ENCODE results near the gene TCF3. TPM values are rescaled to one million over a fixed set of nuclear protein-coding genes. Genes with fewer than 3 reads are reported as not detected.

Gene TCF3
- total and polyA plus RNA-seq, 2 of the 8 experiments (the other 6 are each of a cell fraction or from before 2014, with no cell fraction given) = 241 to 348 TPM

GRCh38 chr19:1661995-1662394, 9.6 kb upstream of the TCF3 start:
- Histone ChIP-seq H3K18ac (ENCODE audit: extremely low read depth, low read length) (no peak overlapping the region), H3K4me2 (ENCODE audit: insufficient read depth in 1 of 2, low read depth in 2 of 2, low read length in 2 of 2) (no peak overlapping the region), H3K56ac (replicated peaks; ENCODE audit: insufficient read length, low read depth, low read length) (no peak overlapping the region), H4K20me1 (replicated peaks in 1 of 2; ENCODE audit: control insufficient read depth in 1 of 2, insufficient read depth in 2 of 2, low read length in 2 of 2) (no peaks in the 10 kb centered on the region), H2BK20ac (ENCODE audit: low read length) (no peak overlapping the region), H2BK15ac (ENCODE audit: low read length) (no peak overlapping the region), H3K4me1 (replicated peaks in 1 of 4; ENCODE audit: control insufficient read depth in 3 of 4, insufficient read depth in 4 of 4, low read length in 3 of 4) (peaks cover 0 to 5% (median 0%) of the 10 kb centered on the region in 4 experiments; a peak in 1 of 7 replicates), H3K14ac (ENCODE audit: insufficient read length) (no peak overlapping the region), H3K23me2 (ENCODE audit: low read depth, low read length) (no peaks in the 10 kb centered on the region), H4K5ac (ENCODE audit: insufficient read length, low read depth, low read length) (no peak overlapping the region), H3K4ac (replicated peaks; ENCODE audit: insufficient read length, low read depth, low read length) (no peak overlapping the region), H3K9me3 (ENCODE audit: insufficient read depth in 2 of 2, low read depth in 1 of 2, low read length in 1 of 2) (no peaks in the 10 kb centered on the region), H3K27ac (ENCODE audit: low read depth, low read length) (no peak overlapping the region), H2BK12ac (ENCODE audit: low read depth, low read length) (no peak overlapping the region), H2BK5ac (ENCODE audit: low read depth, low read length) (no peak overlapping the region), H3K23ac (ENCODE audit: insufficient read length) (no peak overlapping the region), H3K4me3 (ENCODE audit: extremely low read depth in 1 of 4, insufficient read depth in 2 of 4, low read depth in 3 of 4, low read length in 4 of 4) (no peak overlapping the region), H4K8ac (ENCODE audit: extremely low read depth, insufficient read depth, low read length) (no peak overlapping the region), H4K91ac (replicated peaks; ENCODE audit: insufficient read length, low read length) (no peak overlapping the region), H2BK120ac (replicated peaks; ENCODE audit: low read depth, low read length) (no peak overlapping the region), H3K79me2 (ENCODE audit: control insufficient read depth in 1 of 2, insufficient read depth in 2 of 2, low read length in 2 of 2) (no peaks in the 10 kb centered on the region), H3K79me1 (ENCODE audit: low read depth, low read length) (no peaks in the 10 kb centered on the region), H2AFZ (ENCODE audit: low read length) (no peak overlapping the region), H2AK5ac (ENCODE audit: low read depth, low read length) (no peak overlapping the region), H3K9ac (replicated peaks in 1 of 4; ENCODE audit: extremely low read depth in 1 of 4, low read depth in 3 of 4, low read length in 3 of 4) (no peak overlapping the region), H3K36me3 (ENCODE audit: control insufficient read depth in 2 of 4, insufficient read depth in 4 of 4, low read length in 3 of 4) (no peaks in the 10 kb centered on the region), H3K27me3 (replicated peaks in 1 of 4; ENCODE audit: control insufficient read depth in 3 of 4, extremely low read depth in 1 of 4, insufficient read depth in 3 of 4, low read length in 3 of 4) (no peaks in the 10 kb centered on the region; a peak in 1 of 7 replicates)
- FAIRE-seq = no peak
- CTCF ChIA-PET (ENCODE audit: partially characterized antibody) = interaction anchor here (3.5 kb wide), 1 partner anchor 11 kb away, joined by 21 read pairs; no protein-coding TSS in a partner anchor
- no peak for DNase-seq (ENCODE audit: low read depth in 1 of 2, low spot score in 2 of 2)
- TF ChIP-seq KDM1A (IDR thresholded peaks at IDR 0.05; ENCODE audit: borderline replicate concordance, low read length) (peak; percentile 64; the same call in 1 of the 2 replicates), CHD2 (IDR thresholded peaks at IDR 0.05; ENCODE audit: low read length) (no peak)
- POLR2A ChIA-PET (ENCODE audit: partially characterized antibody) = interaction anchor here (0.7 to 0.8 kb wide), 2 partner anchors 9 to 10 kb away, joined by 3 to 4 read pairs; partner anchors contain the start of gene TCF3
- WGBS, 2 experiments (ENCODE audit: extremely low coverage in 1 of 2, insufficient coverage in 1 of 2, insufficient read length in 1 of 2, insufficient replicate concordance in 2 of 2, low coverage in 1 of 2, low lambda C conversion rate in 2 of 2, missing lambda C conversion rate in 1 of 2) = 93% methylated on average over 4 of the region's 4 CpGs; no CpG with 5 or more reads in 1 of the 2 experiments

All from H1 (cell line).